Measurements from ENCODE around the gene SH3PXD2A. TPM values are rescaled to one million over a fixed set of nuclear protein-coding genes. Genes with fewer than 3 reads are reported as not detected.

SH3PXD2A gene
- total RNA-seq, 2 experiments from 2014 or later: 7.8 to 8.5 TPM

- intact Hi-C loops (cut with micrococcal nuclease): no loop called here
Measured at GRCh38 chr10:103620891-103621782, 234.2 kb downstream of the SH3PXD2A start.

GRCh38 chr10:103620352-103620740, 235.0 kb downstream of the SH3PXD2A start:
- H3K4me1 Mint-ChIP-seq (ENCODE audit: low read depth): no peaks in the 10 kb centered on the region
- no peaks in the 10 kb centered on the region for H3K27me3 Mint-ChIP-seq (ENCODE audit: low read depth)
- no peak overlapping the region for H3K27ac Mint-ChIP-seq
- no peak for DNase-seq
- peaks cover 1% of the 10 kb centered on the region for H3K36me3 Mint-ChIP-seq (ENCODE audit: low read depth)
- CTCF ChIA-PET: interaction anchor here (2.9 kb wide), 1 partner anchor 66 kb away, joined by 12 read pairs; no protein-coding TSS in a partner anchor
- no peak overlapping the region for H3K4me3 Mint-ChIP-seq
- H3K9me3 Mint-ChIP-seq: no peaks in the 10 kb centered on the region
- intact Hi-C loops (cut with micrococcal nuclease): no loop called here

More at GRCh38 chr10:103620891-103621782, 234.2 kb downstream of the SH3PXD2A start:
- no peak for DNase-seq
- Mint-ChIP-seq H3K27me3 (ENCODE audit: low read depth) (no peaks in the 10 kb centered on the region), H3K36me3 (ENCODE audit: low read depth) (peaks cover 1% of the 10 kb centered on the region), H3K4me3 (no peak overlapping the region), H3K27ac (no peak overlapping the region), H3K4me1 (ENCODE audit: low read depth) (no peaks in the 10 kb centered on the region), H3K9me3 (no peaks in the 10 kb centered on the region)
- CTCF ChIA-PET: interaction anchor here (0.5 kb wide), 1 partner anchor 60 kb away, joined by 3 read pairs; no protein-coding TSS in a partner anchor

- H3K4me1 Mint-ChIP-seq (ENCODE audit: low read depth): no peaks in the 10 kb centered on the region
- no peak for DNase-seq
- H3K9me3 Mint-ChIP-seq: no peaks in the 10 kb centered on the region
- intact Hi-C loops (cut with micrococcal nuclease): no loop called here
- no peaks in the 10 kb centered on the region for H3K27me3 Mint-ChIP-seq (ENCODE audit: low read depth)
- CTCF ChIA-PET: interaction anchor here (2.9 kb wide), 1 partner anchor 66 kb away, joined by 12 read pairs; no protein-coding TSS in a partner anchor
- H3K27ac Mint-ChIP-seq: no peak overlapping the region
- H3K4me3 Mint-ChIP-seq: no peak overlapping the region
- peaks cover 1% of the 10 kb centered on the region for H3K36me3 Mint-ChIP-seq (ENCODE audit: low read depth)
Measured at GRCh38 chr10:103619424-103620351, 235.7 kb downstream of the SH3PXD2A start.

- Mint-ChIP-seq H3K36me3 (ENCODE audit: low read depth) (peaks cover 1% of the 10 kb centered on the region), H3K9me3 (no peaks in the 10 kb centered on the region), H3K4me1 (ENCODE audit: low read depth) (no peaks in the 10 kb centered on the region), H3K27ac (no peak overlapping the region), H3K4me3 (no peak overlapping the region), H3K27me3 (ENCODE audit: low read depth) (no peaks in the 10 kb centered on the region)
- no peak for DNase-seq
- CTCF ChIA-PET: interaction anchor here (2.9 kb wide), 1 partner anchor 67 kb away, joined by 12 read pairs; no protein-coding TSS in a partner anchor
- intact Hi-C loops (cut with micrococcal nuclease): no loop called here
Measured at GRCh38 chr10:103618575-103619423, 236.6 kb downstream of the SH3PXD2A start.

- no peak overlapping the region for H3K4me3 Mint-ChIP-seq
- no peaks in the 10 kb centered on the region for H3K9me3 Mint-ChIP-seq
- intact Hi-C loops (cut with micrococcal nuclease): no loop called here
- CTCF ChIA-PET: interaction anchor here (0.6 to 2.9 kb wide), 2 partner anchors 49 to 68 kb away, joined by 5 to 12 read pairs; no protein-coding TSS in a partner anchor
- peaks cover 1% of the 10 kb centered on the region for H3K36me3 Mint-ChIP-seq (ENCODE audit: low read depth)
- DNase-seq: no peak
- H3K27me3 Mint-ChIP-seq (ENCODE audit: low read depth): no peaks in the 10 kb centered on the region
- no peaks in the 10 kb centered on the region for H3K4me1 Mint-ChIP-seq (ENCODE audit: low read depth)
- no peak overlapping the region for H3K27ac Mint-ChIP-seq
Measured at GRCh38 chr10:103617602-103618385, 237.6 kb downstream of the SH3PXD2A start.

- H3K27me3 Mint-ChIP-seq (ENCODE audit: low read depth): no peaks in the 10 kb centered on the region
- CTCF ChIA-PET: interaction anchor here (1.1 kb wide), 1 partner anchor 69 kb away, joined by 3 read pairs; no protein-coding TSS in a partner anchor
- H3K4me1 Mint-ChIP-seq (ENCODE audit: low read depth): no peaks in the 10 kb centered on the region
- H3K4me3 Mint-ChIP-seq: no peak overlapping the region
- intact Hi-C loops (cut with micrococcal nuclease): no loop called here
- H3K27ac Mint-ChIP-seq: no peak overlapping the region
- peaks cover 1% of the 10 kb centered on the region for H3K36me3 Mint-ChIP-seq (ENCODE audit: low read depth)
- no peak for DNase-seq
- H3K9me3 Mint-ChIP-seq: no peaks in the 10 kb centered on the region
Measured at GRCh38 chr10:103616705-103617601, 238.4 kb downstream of the SH3PXD2A start.

- Mint-ChIP-seq H3K4me1 (ENCODE audit: low read depth) (no peaks in the 10 kb centered on the region), H3K9me3 (no peaks in the 10 kb centered on the region), H3K4me3 (no peak overlapping the region), H3K27ac (no peak overlapping the region), H3K27me3 (ENCODE audit: low read depth) (no peaks in the 10 kb centered on the region), H3K36me3 (ENCODE audit: low read depth) (peaks cover 1% of the 10 kb centered on the region)
- CTCF ChIA-PET: interaction anchor here (1.3 kb wide), 2 partner anchors 9 to 72 kb away, joined by 5 to 6 read pairs; no protein-coding TSS in a partner anchor
- DNase-seq: no peak
- intact Hi-C loops (cut with micrococcal nuclease): no loop called here
Measured at GRCh38 chr10:103614306-103615158, 240.8 kb downstream of the SH3PXD2A start.

- Mint-ChIP-seq H3K36me3 (ENCODE audit: low read depth) (peaks cover 1% of the 10 kb centered on the region), H3K4me3 (no peak overlapping the region), H3K27ac (no peak overlapping the region), H3K4me1 (ENCODE audit: low read depth) (no peaks in the 10 kb centered on the region), H3K9me3 (no peaks in the 10 kb centered on the region), H3K27me3 (ENCODE audit: low read depth) (no peaks in the 10 kb centered on the region)
- CTCF ChIA-PET: interaction anchor here (1.3 kb wide), 2 partner anchors 8 to 73 kb away, joined by 5 to 6 read pairs; no protein-coding TSS in a partner anchor
- no peak for DNase-seq
- intact Hi-C loops (cut with micrococcal nuclease): no loop called here
Measured at GRCh38 chr10:103613616-103614015, 241.8 kb downstream of the SH3PXD2A start.

- CTCF ChIA-PET: interaction anchor here (1.0 to 3.4 kb wide), 6 partner anchors 20 to 84 kb away, joined by 3 to 20 read pairs (median 4); no protein-coding TSS in a partner anchor
- intact Hi-C loops (cut with micrococcal nuclease): no loop called here
- no peaks in the 10 kb centered on the region for H3K4me1 Mint-ChIP-seq (ENCODE audit: low read depth)
- H3K36me3 Mint-ChIP-seq (ENCODE audit: low read depth): peaks cover 3% of the 10 kb centered on the region
- no peak for DNase-seq
- no peaks in the 10 kb centered on the region for H3K9me3 Mint-ChIP-seq
- H3K27me3 Mint-ChIP-seq (ENCODE audit: low read depth): no peaks in the 10 kb centered on the region
- no peak overlapping the region for H3K4me3 Mint-ChIP-seq
- H3K27ac Mint-ChIP-seq: no peak overlapping the region
Measured at GRCh38 chr10:103612462-103613365, 242.7 kb downstream of the SH3PXD2A start.

Measured in activated naive CD4-positive, alpha-beta T cell treated with anti-CD3 and anti-CD28 coated beads for 36 hours (primary cell).